NCI-H1436 treated with DMSO at 0.1 percent for 48 hours (cell line): ENCODE measurements around the gene DUSP7.

Experiments used
- DNase-seq: peaks from one replicate; lab custom pipeline; 2025; lab: John Stamatoyannopoulos, UW

Gene DUSP7, protein sequence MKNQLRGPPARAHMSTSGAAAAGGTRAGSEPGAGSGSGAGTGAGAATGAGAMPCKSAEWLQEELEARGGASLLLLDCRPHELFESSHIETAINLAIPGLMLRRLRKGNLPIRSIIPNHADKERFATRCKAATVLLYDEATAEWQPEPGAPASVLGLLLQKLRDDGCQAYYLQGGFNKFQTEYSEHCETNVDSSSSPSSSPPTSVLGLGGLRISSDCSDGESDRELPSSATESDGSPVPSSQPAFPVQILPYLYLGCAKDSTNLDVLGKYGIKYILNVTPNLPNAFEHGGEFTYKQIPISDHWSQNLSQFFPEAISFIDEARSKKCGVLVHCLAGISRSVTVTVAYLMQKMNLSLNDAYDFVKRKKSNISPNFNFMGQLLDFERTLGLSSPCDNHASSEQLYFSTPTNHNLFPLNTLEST

DNA sequence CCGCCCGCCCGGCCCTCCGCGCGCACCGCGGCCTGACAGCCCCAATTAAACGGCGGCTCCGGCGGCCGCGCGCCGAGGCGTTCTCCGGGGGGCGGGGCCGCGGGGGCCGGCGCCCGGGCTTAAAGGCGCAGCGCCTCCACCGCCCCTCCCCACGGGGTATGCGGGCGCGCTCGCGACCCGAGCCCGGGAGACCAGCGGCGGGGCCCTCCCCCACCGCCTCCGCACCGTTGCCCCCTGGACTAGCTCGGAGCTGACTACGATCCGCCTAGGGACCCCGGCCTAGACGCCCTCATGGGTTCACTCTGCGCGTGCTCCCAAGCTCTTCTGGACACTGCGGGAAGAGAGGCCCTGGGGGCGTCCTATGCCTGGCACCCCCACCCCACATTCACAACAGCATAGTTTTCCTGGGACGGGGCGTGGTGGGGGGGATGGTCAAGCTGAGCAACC is at the start of gene DUSP7:
Gene DUSP7 (minus strand): TSS at position 51 of the 447 bp plus-strand sequence. CDS start 205 bp downstream, outside the sequence.
- DNase-seq: no peak

- DNase-seq: no peak
These were observed 48.6 kb upstream of the DUSP7 start for GRCh38 chr3:52104684-52105640.

GRCh38 chr3:52102934-52103333 is 46.6 kb upstream of the DUSP7 start:
- DNase-seq: no peak

- DNase-seq: no peak
These were observed 42.6 kb upstream of the DUSP7 start for GRCh38 chr3:52099001-52099401.

GRCh38 chr3:52097851-52098507 is 41.6 kb upstream of the DUSP7 start:
- DNase-seq: no peak

DNA sequence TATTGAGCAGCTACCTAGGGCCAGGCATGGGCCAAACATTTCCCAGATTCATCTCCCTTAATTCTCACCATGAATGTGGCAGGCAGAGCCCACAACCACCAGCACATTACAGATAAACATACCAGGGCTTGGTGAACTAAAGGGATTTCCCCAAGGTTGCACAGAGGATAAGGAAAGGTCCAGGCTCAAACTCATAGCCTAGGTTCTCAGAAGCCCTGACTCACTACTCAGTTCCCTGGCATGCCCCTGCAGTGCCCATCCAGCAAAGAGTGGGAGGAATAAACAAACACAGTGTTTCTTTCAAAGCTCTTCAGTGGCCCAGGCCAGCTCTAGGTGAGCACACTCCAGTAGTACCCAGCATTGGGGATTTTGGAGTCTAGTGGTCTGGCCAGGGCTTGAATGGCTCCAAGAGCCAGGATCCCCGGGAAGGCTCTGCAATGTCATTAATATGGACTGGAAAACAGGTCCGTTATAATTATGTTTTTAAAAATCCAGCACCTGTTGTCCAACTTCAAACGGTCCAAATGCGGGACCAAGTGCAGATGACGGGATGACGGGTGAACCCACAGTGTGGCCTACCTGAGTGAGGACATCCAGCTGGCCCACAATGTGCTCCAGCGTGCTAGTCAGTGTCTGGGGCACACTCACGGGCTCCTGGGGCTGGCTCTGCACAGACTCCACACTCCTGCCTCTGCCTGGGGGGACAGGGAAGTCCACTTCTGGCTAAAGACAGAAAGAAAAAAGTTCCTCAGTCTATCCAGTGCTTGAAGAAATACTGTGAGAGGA is 39.8 kb upstream of the DUSP7 start:
- DNase-seq: no peak

DNA sequence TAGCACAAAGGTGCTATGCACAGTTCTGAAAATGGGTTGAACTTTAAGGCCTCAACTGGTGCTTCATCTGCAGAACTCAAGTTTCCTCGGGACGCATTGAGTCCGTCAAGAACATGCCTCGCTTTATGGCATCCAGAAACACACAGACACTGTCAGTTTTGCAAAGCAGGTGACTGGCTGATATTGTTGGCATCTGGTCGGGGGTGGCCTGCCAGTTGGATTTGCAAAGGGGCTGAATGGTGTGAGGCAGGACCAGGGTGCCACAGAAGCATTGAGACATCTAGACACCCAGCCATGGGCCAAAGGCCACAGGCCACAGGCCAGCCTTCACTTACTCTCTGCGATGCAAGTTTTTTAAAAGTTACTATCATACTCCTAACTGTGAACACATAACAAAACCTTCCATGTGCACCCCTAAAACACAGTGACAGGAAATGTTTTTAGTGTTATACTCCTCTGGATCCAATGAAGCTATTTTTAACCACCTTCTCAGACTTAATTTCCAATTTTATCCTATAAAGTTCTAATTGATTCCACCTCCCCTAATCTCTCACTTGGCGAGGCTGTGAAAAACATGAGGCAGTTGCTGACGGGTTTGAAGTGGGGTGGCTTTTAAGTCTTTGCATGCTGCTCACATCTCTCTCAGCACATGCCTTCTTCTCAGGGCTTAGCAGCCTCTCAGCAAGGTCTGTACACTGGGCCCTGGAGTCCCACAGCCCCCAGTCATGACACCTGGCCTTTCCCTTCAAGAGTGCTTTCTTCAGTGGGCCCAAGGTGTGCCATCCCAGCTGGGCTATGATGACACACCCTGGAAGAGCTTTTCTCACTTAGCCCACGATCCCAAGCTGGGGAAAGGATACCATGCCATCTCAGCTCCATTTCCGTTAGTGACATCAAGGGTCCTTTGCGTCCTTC is 38.5 kb upstream of the DUSP7 start:
- DNase-seq: no peak

DNA sequence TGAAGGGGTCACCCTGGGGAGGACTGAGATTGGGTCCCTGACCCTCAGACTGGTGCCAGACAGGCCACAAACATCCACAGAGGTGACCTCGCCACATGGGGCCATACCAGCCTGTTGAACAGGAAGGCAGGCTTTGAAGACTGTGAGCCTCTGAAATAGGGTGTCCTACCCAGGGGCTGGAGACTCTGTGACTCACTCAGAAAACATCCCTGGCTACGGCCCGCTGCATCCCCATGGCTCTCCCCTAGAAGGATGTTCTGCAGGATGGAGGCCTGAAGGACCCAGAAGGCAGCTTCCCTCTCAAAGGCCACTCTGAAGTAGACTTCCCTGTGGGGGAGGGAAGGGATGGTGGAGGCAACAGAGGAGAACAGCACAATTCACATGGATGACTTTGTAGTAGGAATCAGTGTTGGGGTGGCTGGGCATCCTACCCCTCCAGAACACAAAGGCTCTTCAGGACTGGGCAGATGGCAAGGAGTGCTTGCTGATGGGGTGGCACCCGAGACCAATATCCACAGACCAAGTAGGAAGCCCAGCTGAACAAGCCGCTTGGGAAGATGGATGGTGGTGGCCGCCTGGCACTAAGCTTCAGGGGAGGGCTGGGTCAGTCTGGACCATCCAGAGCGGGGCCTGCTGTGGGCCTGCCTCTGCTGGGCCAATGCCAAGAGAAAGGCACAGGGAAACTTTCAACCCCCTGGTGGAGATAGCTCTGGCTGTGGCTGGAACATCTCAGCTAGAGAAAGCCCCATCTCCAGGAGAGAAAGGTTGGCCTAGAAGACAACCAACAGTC is 37.6 kb upstream of the DUSP7 start:
- no peak for DNase-seq

DNA sequence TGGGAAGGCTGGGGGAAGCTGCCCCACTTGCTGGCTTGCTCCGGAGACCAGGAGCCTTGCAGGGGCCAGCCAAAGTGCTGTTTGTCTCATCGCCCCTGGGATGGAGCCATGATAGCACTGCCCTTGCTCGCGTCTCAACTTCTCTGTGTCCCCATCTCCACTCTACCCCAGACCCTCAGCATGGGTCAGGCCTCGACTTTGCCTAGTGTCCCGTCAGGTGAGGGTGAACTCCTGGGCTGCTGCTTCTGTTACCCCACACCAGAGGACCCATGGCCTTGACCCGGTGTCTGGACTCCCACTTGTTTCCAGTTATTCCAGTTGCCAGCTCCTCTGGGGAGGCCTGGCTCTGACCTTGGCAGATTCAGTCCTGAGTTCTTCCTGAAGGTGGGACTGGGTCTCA is 36.5 kb upstream of the DUSP7 start:
- no peak for DNase-seq

- DNase-seq: no peak
These were observed 35.9 kb upstream of the DUSP7 start for GRCh38 chr3:52092271-52092660.

DNA sequence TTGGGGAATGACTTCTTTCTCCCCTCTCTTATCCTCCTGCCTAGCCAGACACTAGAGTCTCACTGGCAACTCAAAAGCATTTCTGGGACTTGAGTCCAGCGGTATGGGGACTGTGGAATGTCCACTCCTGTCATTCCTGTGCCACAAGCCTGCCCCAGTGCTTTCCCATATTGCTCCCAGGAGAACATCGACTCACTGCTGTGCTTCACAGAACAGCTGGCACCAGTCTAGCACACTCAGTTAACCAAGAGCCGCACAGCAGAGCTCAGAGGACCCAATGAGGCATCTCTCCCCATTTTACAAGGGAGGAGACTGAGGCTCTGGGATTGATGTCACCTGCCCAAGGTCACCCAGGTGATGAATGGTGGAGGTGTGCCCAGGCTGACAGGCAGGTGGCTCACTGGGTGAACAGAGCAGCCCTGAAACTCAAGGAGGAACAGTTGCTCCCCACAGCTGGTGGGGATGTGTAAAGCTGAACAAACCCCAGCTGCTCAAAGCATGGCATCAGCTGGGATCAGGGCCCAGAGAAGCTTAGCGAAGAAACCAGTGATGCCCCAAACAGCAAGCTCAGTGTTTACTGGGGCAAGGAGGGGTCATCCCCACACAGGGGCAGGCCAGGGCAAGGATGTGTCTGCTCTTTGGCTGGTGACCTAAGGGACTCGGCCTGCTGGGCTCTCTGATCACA is 35.4 kb upstream of the DUSP7 start:
- no peak for DNase-seq

DNA sequence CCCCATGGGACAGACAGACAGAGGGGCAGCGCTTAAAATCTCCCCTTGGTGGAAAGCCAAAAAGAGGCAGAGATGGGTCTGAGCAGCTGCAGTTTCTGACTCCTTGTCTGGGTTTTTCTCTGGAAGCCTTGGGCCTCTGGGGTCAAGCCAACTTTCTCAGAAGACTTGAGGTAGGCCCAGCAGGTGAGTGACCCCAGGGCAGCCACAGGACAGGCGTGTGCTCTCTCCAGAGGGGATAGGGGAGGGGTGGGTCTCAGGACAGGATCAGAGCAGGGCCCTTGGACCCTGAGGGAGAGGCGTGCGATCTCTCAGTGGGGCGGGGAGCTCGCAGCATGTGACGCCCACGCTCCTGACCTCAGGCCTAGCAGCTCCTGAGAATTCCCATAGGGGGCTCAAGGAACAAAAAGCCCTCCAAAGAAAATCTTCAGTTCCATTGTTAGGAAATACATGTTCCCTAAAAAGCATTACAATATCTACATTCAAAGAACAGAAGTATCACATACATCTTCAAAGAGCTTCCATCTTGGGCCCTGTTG is 34.6 kb upstream of the DUSP7 start:
- DNase-seq: no peak

GRCh38 chr3:52090131-52090932 is 34.0 kb upstream of the DUSP7 start:
- no peak for DNase-seq

DNA sequence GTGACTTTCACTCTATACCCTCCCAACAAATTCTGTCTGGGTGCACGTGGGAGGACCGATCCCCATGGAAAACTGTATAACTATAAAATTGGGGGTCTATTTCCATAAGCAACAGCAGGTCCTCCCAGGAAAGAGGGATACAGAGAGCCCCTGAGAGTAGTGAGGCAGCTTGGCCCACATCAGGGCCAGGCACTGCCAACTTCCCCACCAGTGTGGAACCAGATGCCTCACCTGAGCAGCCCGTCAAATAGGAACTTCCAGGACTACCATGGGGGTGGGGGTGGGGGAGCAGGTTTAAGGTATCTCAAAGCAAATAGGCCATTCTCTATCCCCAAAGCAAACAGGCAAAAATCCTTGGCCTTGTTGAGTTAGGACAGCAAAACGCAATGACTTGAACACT is 33.3 kb upstream of the DUSP7 start:
- no peak for DNase-seq

DNA sequence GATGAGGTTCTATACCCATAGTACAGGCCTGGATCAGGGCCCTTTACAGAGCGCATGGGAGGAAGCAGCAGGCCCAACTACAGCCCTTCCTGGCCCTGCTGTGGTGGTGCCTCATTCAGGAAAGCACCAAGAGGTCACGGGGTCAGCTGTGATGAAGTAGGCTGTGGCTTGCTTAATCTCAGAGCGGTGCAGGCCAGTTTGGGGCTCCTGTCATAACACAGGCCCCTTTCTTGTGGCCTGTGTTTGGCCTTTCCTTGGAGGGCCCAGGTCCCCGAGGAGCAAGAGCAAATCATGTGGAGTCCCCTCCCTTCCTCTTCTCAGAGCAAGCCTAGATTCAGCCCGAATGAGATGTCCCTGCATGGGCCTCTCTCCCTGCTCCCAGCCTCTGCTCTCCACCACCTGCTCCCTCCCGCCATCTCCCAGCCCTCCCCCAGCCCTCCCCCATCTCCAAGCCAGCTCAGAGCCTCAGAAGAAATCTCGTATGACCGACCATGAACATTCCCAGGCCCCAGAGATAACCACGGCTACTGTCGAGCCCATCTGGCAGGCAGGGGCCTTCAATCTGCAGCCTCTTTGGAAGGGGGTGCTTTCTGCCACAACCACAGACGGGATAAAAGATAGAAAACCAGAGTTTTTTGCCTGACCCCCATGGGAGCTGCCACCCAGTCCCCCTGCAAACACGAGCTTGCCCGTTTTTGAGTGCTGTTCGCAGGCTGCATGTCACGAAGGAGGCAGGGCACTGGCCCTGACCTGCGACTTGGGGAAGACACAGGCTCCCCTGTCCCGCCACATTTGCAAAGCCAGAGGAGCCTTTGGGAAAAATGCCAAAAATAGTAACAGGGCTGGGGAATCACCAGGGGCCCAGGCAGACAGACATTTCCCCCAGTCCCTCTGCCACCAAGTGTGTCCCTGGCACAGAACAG is 32.3 kb upstream of the DUSP7 start:
- DNase-seq: no peak

GRCh38 chr3:52087731-52088130 is 31.4 kb upstream of the DUSP7 start:
- no peak for DNase-seq
